ENCODE results near the gene KIAA1614. TPM values are rescaled to one million over a fixed set of nuclear protein-coding genes. Genes with fewer than 3 reads are reported as not detected.
"Not testable (repeated sequence)": the region's sequence is repeated elsewhere in the genome, so short reads cannot be mapped to it uniquely, and the experiment has no call there.

Gene KIAA1614
- total RNA-seq, 2 experiments from 2014 or later = 0.06 to 0.80 TPM

- Histone ChIP-seq H3K9me2 (ENCODE audit: insufficient read depth, low read length) (no peaks in the 10 kb centered on the region), H4K20me1 (ENCODE audit: insufficient read depth, low read length) (no peaks in the 10 kb centered on the region), H2AFZ (ENCODE audit: low read length) (0 out of 2 replicates have a peak overlapping the region, but pooled peaks have one; percentile 18), H3K79me2 (ENCODE audit: insufficient read depth, low read depth, low read length) (no peaks in the 10 kb centered on the region), H3K4me2 (ENCODE audit: low read length) (peak overlapping the region; percentile 59; the same call in 1 of the 2 replicates), H3K4me3 (ENCODE audit: low read depth, low read length, poor library complexity, severe bottlenecking) (peak overlapping the region; percentile 45), H3K27ac (ENCODE audit: low read depth, low read length, poor library complexity, severe bottlenecking) (no peak overlapping the region), H3K9me3 (ENCODE audit: low read length) (no peaks in the 10 kb centered on the region), H3K36me3 (ENCODE audit: insufficient read depth, low read length) (peaks cover 2% of the 10 kb centered on the region; the same call in 1 of the 2 replicates), H3K4me1 (ENCODE audit: insufficient read depth, low read length, poor library complexity, severe bottlenecking) (peaks cover 4% of the 10 kb centered on the region)
- BruUV-seq (replicated peaks) = no TSS peak
- ChIA-PET CTCF (ENCODE audit: unreplicated experiment) (no interaction called here), POLR2A (no interaction called here)
- intact Hi-C loops (cut with micrococcal nuclease; ENCODE audit: unreplicated experiment) = no loop called here
- no peak for TF ChIP-seq EZH2phosphoT487 (IDR thresholded peaks at IDR 0.05; ENCODE audit: borderline replicate concordance, low read depth, low read length)
- TF ChIP-seq CTCF (conservative IDR thresholded peaks at IDR 0.05; ENCODE audit: low read length) = no peak
- peak; percentile 26 for DNase-seq (ENCODE audit: low spot score)
These were observed 41.5 kb downstream of the KIAA1614 start for GRCh38 chr1:180954005-180954800.

GRCh38 chr1:180954801-180955165, 42.1 kb downstream of the KIAA1614 start:
- H3K4me3 ChIP-seq (ENCODE audit: low read depth, low read length, poor library complexity, severe bottlenecking) = no peak overlapping the region
- ChIA-PET POLR2A (no interaction called here), CTCF (ENCODE audit: unreplicated experiment) (no interaction called here)
- H3K79me2 ChIP-seq (ENCODE audit: insufficient read depth, low read depth, low read length) = no peaks in the 10 kb centered on the region
- H3K9me3 ChIP-seq (ENCODE audit: low read length) = no peaks in the 10 kb centered on the region
- H3K4me2 ChIP-seq (ENCODE audit: low read length) = no peak overlapping the region
- H4K20me1 ChIP-seq (ENCODE audit: insufficient read depth, low read length) = no peaks in the 10 kb centered on the region
- intact Hi-C loops (cut with micrococcal nuclease; ENCODE audit: unreplicated experiment) = no loop called here
- no TSS peak for BruUV-seq (replicated peaks)
- no peak overlapping the region for H2AFZ ChIP-seq (ENCODE audit: low read length)
- TF ChIP-seq CTCF (conservative IDR thresholded peaks at IDR 0.05; ENCODE audit: low read length) = no peak
- TF ChIP-seq EZH2phosphoT487 (IDR thresholded peaks at IDR 0.05; ENCODE audit: borderline replicate concordance, low read depth, low read length) = no peak
- no peaks in the 10 kb centered on the region for H3K9me2 ChIP-seq (ENCODE audit: insufficient read depth, low read length)
- peaks cover 5% of the 10 kb centered on the region; the same call in 1 of the 2 replicates for H3K36me3 ChIP-seq (ENCODE audit: insufficient read depth, low read length)
- peaks cover 4% of the 10 kb centered on the region for H3K4me1 ChIP-seq (ENCODE audit: insufficient read depth, low read length, poor library complexity, severe bottlenecking)
- H3K27ac ChIP-seq (ENCODE audit: low read depth, low read length, poor library complexity, severe bottlenecking) = no peak overlapping the region
- DNase-seq (ENCODE audit: low spot score) = no peak

DNA sequence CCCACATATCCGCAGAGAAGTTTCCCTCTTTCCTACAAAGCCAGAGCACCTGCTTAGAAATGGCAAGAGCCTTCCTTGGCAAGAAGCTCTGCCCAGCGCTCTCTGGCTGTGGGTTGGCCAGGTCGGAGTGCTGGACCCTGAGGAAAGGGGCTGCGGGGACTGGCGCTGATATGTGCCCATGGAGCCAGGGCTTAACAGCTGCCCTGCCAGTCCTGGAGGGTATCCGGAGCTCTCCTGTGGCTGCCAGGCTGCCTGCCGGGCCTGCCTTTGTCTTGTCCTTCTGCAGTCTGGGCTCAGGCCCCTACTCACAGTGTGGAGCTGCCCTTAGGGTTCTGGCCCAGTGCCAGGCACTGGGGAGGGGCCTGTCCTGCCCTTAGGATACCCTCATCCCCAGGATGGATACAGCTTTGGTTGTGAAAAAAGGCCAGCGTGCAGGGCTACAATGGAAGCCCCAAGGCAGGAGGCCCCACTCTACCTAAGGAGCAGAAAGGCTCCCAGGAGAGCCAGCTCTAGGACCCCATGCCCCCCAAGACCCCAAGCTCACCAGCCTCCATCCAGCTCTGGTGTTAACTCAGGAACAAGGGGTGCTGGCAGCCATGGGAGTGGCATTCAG, 43.4 kb downstream of the KIAA1614 start:
- H3K9me2 ChIP-seq (ENCODE audit: insufficient read depth, low read length) = no peaks in the 10 kb centered on the region
- no peak overlapping the region for H3K27ac ChIP-seq (ENCODE audit: low read depth, low read length, poor library complexity, severe bottlenecking)
- BruUV-seq (replicated peaks) = no TSS peak
- no peak overlapping the region for H2AFZ ChIP-seq (ENCODE audit: low read length)
- H3K79me2 ChIP-seq (ENCODE audit: insufficient read depth, low read depth, low read length) = no peaks in the 10 kb centered on the region
- DNase-seq (ENCODE audit: low spot score) = no peak
- POLR2A ChIA-PET = interaction anchor here (1.1 kb wide), 1 partner anchor 19 kb away, joined by 3 read pairs; no protein-coding TSS in a partner anchor
- H3K36me3 ChIP-seq (ENCODE audit: insufficient read depth, low read length) = peaks cover 17% of the 10 kb centered on the region; the same call in 1 of the 2 replicates
- peaks cover 4% of the 10 kb centered on the region; the same call in 1 of the 2 replicates for H3K9me3 ChIP-seq (ENCODE audit: low read length)
- TF ChIP-seq EZH2phosphoT487 (IDR thresholded peaks at IDR 0.05; ENCODE audit: borderline replicate concordance, low read depth, low read length) = no peak
- no peak overlapping the region for H3K4me2 ChIP-seq (ENCODE audit: low read length)
- peaks cover 4% of the 10 kb centered on the region for H3K4me1 ChIP-seq (ENCODE audit: insufficient read depth, low read length, poor library complexity, severe bottlenecking)
- no peak overlapping the region for H3K4me3 ChIP-seq (ENCODE audit: low read depth, low read length, poor library complexity, severe bottlenecking)
- CTCF ChIA-PET (ENCODE audit: unreplicated experiment) = no interaction called here
- no peaks in the 10 kb centered on the region for H4K20me1 ChIP-seq (ENCODE audit: insufficient read depth, low read length)
- intact Hi-C loops (cut with micrococcal nuclease; ENCODE audit: unreplicated experiment) = no loop called here

DNA sequence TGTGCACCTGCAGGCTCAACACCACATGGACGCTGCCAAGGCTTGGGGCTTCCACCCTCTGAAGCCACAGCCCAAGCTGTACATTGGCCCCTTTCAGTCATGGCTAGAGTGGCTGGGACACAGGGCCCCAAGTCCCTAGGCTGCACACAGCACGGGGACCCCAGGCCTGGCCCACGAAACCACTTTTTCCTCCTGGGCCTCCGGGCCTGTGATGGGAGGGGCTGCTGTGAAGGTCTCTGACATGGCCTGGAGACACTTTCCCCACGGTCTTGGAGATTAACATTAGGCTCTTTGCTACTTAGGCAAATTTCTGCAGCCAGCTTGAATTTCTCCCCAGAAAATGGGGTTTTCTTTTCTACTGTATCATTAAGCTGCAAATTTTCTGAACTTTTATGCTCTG, 46.9 kb downstream of the KIAA1614 start:
- H3K79me2 ChIP-seq (ENCODE audit: insufficient read depth, low read depth, low read length); POLR2A ChIA-PET; H3K27ac ChIP-seq (ENCODE audit: low read depth, low read length, poor library complexity, severe bottlenecking); CTCF ChIA-PET (ENCODE audit: unreplicated experiment); H3K9me3 ChIP-seq (ENCODE audit: low read length); H3K4me2 ChIP-seq (ENCODE audit: low read length); H2AFZ ChIP-seq (ENCODE audit: low read length); H3K9me2 ChIP-seq (ENCODE audit: insufficient read depth, low read length); intact Hi-C loops (cut with micrococcal nuclease; ENCODE audit: unreplicated experiment); H3K4me3 ChIP-seq (ENCODE audit: low read depth, low read length, poor library complexity, severe bottlenecking); H3K4me1 ChIP-seq (ENCODE audit: insufficient read depth, low read length, poor library complexity, severe bottlenecking); BruUV-seq (replicated peaks); H4K20me1 ChIP-seq (ENCODE audit: insufficient read depth, low read length); DNase-seq (ENCODE audit: low spot score): not testable (repeated sequence)
- H3K36me3 ChIP-seq (ENCODE audit: insufficient read depth, low read length) = peaks cover 23% of the 10 kb centered on the region; the same call in 1 of the 2 replicates
